Measurements from ENCODE around the gene FHL2. TPM values are rescaled to one million over a fixed set of nuclear protein-coding genes. Genes with fewer than 3 reads are reported as not detected.
"Not testable (repeated sequence)": the region's sequence is repeated elsewhere in the genome, so short reads cannot be mapped to it uniquely, and the experiment has no call there.

The FHL2 gene
- polyA plus RNA-seq, 1 experiment, result 546 TPM

DNA sequence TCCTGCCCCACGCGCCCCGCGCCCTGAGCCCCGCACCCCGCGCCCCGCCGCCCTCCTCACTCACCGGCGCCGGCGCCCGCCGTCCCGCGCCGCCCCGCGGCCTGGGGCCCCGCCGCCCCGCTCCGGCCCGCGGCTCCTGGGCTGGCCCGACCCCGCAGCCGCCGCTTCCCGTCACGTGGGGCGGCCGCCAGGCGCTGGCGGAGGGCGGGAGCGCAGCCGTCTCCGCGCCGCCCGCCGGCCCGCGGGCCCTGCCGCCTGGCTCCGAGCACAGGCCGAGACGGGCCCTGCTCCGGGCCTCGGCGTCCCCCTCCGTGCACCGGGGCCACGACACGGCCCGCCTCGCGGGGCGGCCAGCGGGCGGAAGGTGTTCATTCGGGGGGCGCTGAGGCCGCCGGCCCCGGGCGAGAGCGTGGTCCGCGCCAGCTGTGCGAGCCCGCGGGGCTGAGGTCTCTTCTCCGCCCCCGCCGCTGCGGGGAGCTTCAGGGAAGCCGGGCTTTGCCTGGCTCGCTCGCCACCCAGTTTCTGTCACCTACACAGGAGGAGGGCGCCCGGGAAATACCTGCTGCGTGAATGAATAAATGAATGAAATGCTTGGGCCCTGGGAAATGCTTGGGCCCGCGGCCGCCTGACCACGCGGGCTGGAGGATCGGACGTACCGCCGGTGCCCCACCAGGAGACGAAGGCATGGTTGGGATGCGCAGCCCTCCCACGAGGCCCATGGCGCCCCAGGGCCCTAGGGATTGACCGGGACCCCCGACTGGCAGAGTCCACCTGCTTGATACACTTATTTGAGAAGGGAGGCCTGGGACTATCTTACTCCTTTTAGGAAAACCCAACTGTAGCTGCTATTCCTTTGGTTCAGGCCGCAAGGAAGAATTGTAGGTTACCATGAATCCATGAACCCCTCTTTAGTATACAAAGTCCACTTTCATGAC is 69.0 kb downstream of the FHL2 start, which contains the start of gene TGFBRAP1:
Gene TGFBRAP1, minus strand, starts transcription at position 175 of the 935 bp plus-strand sequence. CDS start 21,434 bp downstream, outside the sequence.
- Histone ChIP-seq H3K4me3 (ENCODE audit: low read depth, low read length) (peak within 1 kb of the TSS; percentile 48), H3K36me3 (ENCODE audit: control insufficient read depth, insufficient read depth, low read length) (no peaks in the 10 kb centered on the region), H3K27me3 (ENCODE audit: control insufficient read depth, insufficient read depth, low read length) (no peaks in the 10 kb centered on the region)
- ChIA-PET POLR2A (no interaction called here), CTCF (interaction anchor here (0.7 to 1.7 kb wide), 3 partner anchors 13 to 214 kb away, joined by 3 to 4 read pairs (median 3); no protein-coding TSS in a partner anchor)
- no peak for DNase-seq (ENCODE audit: low read depth)
- TF ChIP-seq CTCF (IDR thresholded peaks at IDR 0.05; ENCODE audit: insufficient read depth, low read depth, low read length), result no peak

DNA sequence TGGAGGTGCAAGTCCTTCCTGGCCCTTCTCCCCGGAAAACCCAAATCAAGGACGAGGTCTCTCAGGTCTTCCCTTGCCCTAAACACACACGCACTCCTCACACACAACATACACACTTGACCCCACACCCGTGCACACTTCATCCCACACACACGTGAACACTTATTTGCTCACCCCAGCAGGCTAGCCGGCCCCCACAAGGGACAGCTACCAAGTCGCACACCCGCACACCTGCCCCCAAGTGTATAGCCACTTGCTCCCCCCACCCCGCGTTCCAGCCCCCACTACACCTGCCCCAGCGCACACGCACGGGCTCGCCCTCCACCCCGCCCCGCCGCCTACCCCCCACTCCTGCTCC is 69.7 kb downstream of the FHL2 start:
- TF ChIP-seq CTCF (IDR thresholded peaks at IDR 0.05; ENCODE audit: insufficient read depth, low read depth, low read length), result no peak
- ChIA-PET POLR2A (no interaction called here), CTCF (interaction anchor here (1.7 kb wide), 1 partner anchor 214 kb away, joined by 4 read pairs; no protein-coding TSS in a partner anchor)
- no peaks in the 10 kb centered on the region for H3K27me3 ChIP-seq (ENCODE audit: control insufficient read depth, insufficient read depth, low read length)
- DNase-seq (ENCODE audit: low read depth), result no peak
- H3K36me3 ChIP-seq (ENCODE audit: control insufficient read depth, insufficient read depth, low read length), result no peaks in the 10 kb centered on the region
- H3K4me3 ChIP-seq (ENCODE audit: low read depth, low read length), result peak overlapping the region; percentile 48

DNA sequence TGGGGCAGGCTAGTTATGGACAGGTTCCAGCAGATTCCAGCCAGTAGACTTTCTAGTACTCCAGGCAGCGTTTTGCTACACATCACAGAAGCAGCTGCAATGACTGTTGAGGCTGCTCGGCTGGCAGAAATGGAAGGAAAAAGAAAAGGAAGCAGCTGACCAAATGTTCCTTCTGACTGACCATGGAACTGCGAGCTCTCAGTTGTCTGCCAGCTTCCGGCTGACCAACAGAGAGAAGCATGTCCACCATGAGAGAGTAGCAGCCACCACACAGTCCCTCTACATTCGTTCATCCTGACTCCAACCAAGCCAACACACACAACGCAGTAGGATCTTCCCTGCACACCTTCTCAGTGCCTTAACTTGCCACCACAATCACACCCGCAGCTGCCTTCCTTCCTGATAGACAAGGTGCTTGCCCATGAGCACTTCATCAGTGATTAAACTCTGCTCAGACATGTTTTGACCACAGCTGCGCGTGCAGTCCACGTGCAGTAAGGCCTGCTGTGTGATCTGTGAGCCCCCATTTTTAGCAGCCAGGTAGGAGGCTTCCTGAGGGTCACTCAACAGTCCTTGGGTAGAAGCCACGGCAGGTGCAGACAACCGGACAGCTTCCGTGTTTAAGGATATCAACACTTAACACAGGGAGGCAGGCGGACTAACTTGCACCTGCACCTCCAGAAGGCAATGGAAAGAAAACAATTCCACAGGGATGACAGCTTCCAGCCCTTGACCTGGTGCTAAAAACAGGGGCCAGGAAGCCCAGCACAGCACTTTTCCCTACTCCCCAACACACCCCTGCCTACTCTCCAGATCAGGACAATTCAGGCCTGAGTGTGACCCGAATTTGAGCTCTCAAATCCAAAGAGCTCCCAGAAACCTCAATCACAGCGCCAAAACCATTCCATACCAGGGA is 70.3 kb downstream of the FHL2 start:
- no peak for DNase-seq (ENCODE audit: low read depth)
- TF ChIP-seq CTCF (IDR thresholded peaks at IDR 0.05; ENCODE audit: insufficient read depth, low read depth, low read length), result no peak
- ChIA-PET CTCF (interaction anchor here (0.6 to 1.7 kb wide), 4 partner anchors 12 to 213 kb away, joined by 3 to 4 read pairs (median 4); no protein-coding TSS in a partner anchor), POLR2A (no interaction called here)
- H3K36me3 ChIP-seq (ENCODE audit: control insufficient read depth, insufficient read depth, low read length), result no peaks in the 10 kb centered on the region
- H3K4me3 ChIP-seq (ENCODE audit: low read depth, low read length), result peak overlapping the region; percentile 48
- no peaks in the 10 kb centered on the region for H3K27me3 ChIP-seq (ENCODE audit: control insufficient read depth, insufficient read depth, low read length)

DNA sequence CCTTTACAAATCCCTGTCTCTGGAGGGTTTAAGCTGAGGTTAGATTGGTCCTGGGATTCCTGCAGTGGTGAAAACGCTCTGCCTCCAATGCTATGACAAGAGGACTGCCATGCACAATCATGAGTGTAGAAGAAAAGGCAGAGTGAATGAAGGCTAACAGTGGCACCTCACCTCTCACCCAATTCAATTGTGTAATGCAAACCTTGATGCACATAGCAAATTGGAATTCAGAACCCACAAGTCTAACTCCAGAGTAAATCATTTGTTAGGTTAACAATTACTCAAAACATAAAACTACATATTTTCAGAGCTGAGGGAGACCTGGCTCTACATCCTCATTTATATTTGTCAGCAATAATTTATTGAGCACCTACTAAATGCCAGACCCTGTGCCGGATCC is 71.2 kb downstream of the FHL2 start:
- Histone ChIP-seq H3K27me3 (ENCODE audit: control insufficient read depth, insufficient read depth, low read length) (no peaks in the 10 kb centered on the region), H3K4me3 (ENCODE audit: low read depth, low read length) (no peak overlapping the region), H3K36me3 (ENCODE audit: control insufficient read depth, insufficient read depth, low read length) (peaks cover 2% of the 10 kb centered on the region; the same call in 1 of the 2 replicates)
- CTCF ChIA-PET, result interaction anchor here (0.6 to 1.7 kb wide), 5 partner anchors 8 to 212 kb away, joined by 3 to 4 read pairs (median 3); no protein-coding TSS in a partner anchor
- POLR2A ChIA-PET, result no interaction called here
- TF ChIP-seq CTCF (IDR thresholded peaks at IDR 0.05; ENCODE audit: insufficient read depth, low read depth, low read length), result no peak
- no peak for DNase-seq (ENCODE audit: low read depth)

DNA sequence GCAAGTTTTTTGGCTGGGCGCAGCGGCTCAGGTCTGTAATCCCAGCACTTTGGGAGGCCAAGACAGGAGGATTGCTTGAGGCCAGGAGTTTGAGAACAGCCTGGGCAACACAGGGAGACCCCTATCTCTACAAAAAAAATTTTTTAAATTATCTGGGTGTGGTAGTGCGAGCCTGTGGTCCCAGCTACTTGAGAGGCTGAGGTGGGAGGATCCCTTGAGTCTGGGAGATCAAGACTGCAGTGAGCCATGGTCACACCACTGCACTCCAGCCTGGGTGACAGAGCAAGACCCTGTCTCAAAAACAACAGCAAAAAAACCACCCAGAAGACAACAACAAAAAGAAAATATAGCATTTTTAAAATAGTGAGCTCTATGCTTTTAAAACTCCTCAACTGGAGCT is 71.6 kb downstream of the FHL2 start:
- H3K4me3 ChIP-seq (ENCODE audit: low read depth, low read length); H3K27me3 ChIP-seq (ENCODE audit: control insufficient read depth, insufficient read depth, low read length); POLR2A ChIA-PET; H3K36me3 ChIP-seq (ENCODE audit: control insufficient read depth, insufficient read depth, low read length); DNase-seq (ENCODE audit: low read depth): not testable (repeated sequence)
- CTCF ChIA-PET, result interaction anchor here (0.6 to 1.4 kb wide), 3 partner anchors 8 to 49 kb away, joined by 3 read pairs; no protein-coding TSS in a partner anchor
